HG03045 (cell line): ENCODE measurements around the gene MARCHF10.

Experiments
- ATAC-seq: cut with Tn5 transposase; IDR thresholded peaks from one replicate; pipeline ENCODE4 v1.9.1; 2021; ENCODE audit warnings: mild to moderate bottlenecking, moderate library complexity; ENCODE audit not compliant: unreplicated experiment

The MARCHF10 gene

DNA sequence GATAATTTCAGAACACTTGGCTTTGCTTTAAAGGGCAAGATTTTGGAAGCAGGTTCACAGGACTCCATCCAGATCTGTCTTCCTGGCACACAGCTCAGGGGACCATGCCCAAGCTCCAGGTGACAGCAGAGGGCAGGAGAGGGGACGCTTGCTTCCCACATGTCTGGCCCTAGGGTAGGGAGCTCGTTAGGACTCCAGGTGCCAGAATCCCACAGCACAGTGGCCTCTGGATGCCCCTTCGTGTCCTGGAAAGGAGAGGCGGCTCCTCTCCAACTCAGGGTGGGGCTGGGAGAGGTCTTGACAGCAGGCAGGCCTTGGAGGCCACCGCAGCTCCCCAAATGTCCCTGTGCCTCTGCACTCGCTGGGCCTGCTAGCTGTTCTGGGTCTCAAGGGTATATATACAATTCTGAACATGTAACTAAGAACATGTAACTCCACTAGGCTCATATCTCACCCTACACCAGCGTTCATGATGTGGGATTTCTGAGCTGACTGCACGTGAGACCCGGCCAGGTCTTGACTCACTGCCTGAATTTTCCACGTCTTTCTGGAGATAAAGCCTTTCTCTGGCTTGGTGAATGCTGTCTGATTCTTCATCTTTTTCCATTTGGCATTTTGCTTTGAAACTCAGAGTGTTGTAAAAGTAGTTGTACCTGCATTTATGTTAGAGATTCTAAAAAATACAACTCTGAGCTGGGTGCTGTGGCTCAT, 52.8 kb downstream of the MARCHF10 start:
- no peak for ATAC-seq

DNA sequence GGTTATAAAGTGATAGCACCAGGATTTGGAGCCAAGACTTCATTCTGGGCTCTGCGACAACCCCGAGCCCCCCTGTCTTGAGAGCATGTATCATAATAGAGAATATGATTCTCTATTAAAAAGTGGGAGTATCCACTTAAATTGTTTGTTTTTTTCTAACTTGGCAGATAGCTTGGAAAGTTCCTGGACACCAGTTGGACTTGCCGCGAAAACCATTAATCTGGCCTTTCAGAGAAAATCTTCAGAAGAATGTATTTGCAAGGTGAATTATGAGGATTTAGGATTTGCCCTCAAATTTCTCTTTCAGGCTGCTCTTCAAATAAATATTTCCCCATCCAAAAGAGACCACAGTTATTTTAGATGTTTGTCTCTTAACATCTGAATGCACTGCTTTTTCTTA, 53.5 kb downstream of the MARCHF10 start:
- no peak for ATAC-seq

DNA sequence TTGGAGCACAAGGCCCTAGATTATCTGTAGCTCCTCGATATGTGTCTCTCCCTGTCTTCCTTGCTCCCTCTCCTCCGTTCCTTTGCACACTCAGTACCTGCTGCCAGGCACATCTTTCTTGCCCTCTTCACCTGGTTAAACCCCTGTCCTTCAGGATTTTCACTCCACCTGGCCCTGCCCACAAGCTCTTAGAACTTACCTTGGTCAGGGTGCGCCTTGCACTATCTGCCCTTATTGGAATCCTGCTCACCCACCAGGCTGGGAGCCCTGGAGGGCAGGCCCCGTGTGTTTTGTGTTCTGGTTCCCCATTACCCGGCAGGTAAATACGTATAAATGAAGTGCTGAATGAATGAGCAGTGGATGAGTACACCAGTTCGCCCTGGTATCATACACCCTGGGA, 54.6 kb downstream of the MARCHF10 start:
- no peak for ATAC-seq

DNA sequence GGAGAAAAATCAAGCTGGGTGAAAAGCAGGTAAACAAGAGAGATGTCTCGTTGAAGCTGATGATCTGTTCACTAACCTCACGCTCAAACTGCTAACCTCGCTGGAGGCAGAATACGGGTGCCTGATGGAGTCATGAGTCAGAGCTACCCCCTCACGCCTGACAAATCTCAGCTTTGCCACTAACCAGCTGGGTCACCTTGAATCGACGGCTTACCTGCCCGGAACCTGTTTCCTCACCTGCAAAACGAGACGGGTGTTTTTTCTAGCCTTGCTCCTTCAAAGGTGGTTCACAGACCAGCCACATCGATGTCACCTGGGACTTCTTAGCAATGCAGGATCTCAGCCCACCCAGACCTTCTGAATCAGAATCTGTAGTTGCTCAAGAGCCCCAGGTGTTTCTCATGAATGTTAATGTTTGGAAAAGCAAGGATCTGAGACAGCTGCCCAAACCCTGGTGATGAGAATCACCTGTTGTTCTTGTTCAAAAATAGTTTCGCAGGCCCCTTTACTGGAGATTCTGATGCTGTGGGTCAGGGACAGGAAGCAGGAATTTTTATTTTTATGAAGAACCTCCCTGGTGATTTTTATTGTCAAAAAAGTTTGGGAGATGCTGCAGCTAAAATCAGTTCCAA, 56.9 kb downstream of the MARCHF10 start:
- no peak for ATAC-seq

DNA sequence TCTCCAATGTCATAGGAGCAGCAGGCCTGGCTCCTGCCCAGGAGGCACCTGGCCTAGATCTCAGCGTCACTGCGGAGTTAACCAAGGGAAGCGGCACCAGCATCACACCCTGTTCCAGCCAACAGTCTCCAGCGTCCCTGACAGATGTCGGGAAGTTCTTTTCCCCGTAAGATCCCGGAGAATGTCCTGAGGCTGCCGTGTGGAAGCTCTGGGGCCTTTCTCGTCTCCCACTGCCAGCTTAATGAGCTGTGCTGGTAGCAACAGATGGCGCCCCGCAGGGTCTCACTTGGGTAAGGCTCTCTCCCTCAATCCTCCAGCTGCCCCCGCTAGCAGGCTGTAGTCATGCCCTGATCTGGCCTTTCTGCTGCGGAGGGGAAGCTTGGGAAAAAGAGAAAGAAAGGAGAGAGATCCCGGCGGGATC, 57.5 kb downstream of the MARCHF10 start:
- ATAC-seq, result no peak

DNA sequence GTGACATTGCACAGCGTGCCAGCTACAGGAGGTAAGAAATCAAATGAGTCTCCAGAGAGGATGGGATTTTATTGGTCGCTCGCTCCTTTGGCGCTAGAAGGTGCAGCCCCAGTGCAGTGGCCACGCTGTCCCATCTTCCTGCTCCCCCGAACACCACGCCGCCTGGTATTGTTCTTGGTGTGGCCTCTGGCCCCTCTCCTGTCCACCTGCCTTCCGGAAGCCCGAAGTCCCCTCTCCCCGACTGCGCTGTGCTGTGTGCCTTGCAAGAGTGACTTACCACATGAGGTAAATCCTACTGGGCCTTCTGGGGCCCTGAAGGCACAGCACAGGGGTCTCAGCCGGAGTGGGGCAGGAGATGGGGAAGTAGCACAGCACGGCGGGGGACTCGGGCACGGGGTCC, 58.2 kb downstream of the MARCHF10 start:
- ATAC-seq, result no peak

DNA sequence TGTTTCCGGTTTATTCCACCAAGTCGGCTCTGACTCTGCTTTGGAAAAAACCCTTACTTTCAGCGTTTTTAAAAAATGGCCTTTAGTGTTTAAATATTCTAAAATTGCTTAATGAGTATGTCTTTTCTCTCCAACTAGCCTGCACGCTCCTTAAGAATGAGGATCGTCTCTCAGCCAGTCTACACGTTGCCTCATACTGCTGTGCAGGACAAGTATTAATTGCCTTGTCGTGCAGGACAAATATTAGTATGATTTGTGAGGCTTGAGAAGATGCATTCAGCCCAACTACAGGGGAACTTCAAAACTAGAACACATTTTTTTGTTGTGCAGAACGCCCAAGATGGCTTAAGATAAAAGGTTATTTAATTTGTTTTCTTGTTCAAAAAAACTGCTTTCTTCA, 61.2 kb downstream of the MARCHF10 start:
- no peak for ATAC-seq

DNA sequence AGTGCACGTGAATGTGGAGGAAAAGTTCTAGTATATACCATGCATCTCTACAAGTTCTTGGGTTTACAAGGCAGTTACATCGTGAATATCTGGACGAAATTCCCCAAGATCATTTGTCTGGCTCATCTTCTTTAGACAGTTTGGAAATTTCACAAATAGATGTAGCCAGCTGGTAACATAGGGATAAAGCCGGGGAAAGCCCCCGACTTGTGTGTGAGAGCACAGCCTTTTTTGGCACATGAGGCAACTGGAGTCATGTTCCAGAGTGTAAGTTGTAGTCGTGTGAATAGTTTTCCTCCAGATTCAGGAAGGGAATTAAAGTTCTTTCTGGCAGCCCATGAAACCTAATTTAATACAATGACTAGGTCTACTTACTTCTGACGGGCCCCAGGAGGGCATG, 62.3 kb downstream of the MARCHF10 start:
- ATAC-seq, result no peak

DNA sequence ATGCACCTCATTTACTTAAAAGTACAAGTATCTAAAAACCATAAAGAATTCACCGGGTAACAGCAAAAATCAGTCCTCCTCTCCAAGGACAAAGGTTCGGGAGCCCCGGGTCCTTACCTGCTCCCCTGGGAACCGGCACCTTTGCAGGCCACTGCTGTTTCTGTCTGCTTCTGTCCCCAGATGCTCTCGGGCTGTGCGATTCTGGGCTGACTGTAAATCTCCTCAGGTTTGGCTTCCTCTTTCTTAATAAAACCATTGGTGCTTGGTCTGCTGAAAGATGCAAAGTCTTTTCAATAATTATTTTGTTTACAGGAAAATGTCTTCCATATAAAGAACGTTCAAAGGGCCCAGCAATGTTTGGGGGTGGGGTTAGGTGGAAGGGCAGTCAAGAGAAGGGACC, 63.9 kb downstream of the MARCHF10 start:
- no peak for ATAC-seq

DNA sequence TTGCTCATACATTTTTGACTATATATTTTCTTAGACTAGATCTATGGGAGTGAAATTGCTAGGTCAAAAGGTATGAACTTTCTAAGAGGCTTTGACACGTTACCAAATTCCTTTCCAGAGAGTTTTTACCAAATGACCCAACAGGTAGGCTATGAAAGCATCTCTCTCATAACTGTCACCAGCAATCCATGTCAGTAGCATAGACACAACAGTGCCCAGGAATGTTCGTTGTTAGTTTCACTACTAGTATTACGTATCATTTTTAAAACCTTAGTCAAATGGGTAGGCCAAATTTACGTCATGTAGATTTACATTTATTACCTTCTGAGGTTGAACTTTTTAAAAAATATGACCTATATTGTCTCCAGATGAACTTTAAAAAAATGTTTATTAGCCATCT, 66.8 kb downstream of the MARCHF10 start:
- no peak for ATAC-seq

DNA sequence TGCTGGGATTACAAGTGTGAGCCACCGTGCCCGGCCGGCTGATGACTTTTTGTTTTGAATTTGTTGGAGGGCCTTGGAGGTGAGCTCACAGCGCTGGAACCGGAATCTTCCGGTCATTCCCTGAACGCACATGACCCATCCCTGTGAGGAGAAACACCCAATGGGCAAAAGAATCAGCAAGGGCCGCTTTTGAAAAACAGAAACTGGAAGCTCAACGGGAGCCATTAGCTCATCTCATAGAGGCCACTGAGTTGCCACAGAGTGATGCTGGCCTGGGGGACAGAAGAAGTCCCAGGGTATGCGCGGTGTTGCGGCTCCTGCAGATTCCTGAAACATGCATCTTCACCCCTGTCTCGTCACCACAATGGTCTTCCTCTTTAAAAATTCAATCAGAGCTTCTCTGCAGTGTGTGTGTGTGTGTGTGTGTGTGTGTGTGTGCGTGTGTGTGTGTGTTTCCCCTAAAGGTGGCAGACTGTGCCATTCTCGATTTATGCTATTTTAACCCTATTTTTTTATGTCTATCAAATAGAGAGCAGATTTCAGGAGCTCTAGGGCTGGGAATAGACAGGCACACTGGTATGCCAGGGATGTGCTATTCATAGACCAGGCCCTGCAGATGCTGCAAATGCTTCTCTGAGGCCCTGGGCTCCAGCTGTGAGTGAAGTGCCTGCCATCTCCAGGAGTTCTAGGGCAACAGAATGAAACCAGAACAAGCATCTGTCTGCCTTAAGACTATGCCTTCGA, 68.3 kb downstream of the MARCHF10 start:
- no peak for ATAC-seq

DNA sequence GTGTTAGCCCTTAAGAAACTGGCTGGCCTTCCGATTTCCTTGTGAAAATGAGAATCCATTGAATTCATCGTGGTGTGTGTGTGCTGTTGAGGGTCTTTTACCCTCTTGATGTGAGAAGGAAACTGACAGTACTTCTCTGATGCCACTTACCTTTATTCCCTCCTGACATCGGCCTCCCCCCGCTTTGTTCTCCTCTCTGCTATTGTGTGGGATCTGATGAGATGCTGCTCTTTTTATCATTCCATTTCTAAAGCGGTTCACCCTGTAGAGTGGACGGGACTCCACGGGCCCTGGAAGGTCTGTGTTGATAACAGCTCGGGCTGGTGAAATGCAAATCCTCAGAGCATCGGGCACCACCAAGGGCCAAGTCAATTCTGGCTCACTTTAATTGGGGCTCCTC, 69.8 kb downstream of the MARCHF10 start:
- no peak for ATAC-seq

DNA sequence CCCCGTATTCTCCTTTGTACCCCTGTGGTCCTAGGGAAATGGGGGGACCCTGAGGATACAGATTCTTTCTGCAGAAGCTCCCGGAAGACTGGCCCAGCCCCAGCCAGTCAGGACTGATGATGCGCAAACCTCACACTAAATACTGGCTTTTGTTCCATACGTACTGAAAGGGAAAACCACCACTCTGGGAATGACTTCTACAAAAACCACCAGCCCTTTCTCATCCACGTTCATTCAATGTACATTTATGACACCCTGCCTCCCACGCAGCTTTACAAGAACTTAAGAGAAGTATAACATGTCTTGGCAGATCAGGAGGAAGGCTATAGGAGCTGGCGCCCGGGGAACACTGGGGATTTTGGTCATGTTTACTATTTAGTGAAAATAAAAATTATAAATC, 70.6 kb downstream of the MARCHF10 start:
- ATAC-seq, result no peak

DNA sequence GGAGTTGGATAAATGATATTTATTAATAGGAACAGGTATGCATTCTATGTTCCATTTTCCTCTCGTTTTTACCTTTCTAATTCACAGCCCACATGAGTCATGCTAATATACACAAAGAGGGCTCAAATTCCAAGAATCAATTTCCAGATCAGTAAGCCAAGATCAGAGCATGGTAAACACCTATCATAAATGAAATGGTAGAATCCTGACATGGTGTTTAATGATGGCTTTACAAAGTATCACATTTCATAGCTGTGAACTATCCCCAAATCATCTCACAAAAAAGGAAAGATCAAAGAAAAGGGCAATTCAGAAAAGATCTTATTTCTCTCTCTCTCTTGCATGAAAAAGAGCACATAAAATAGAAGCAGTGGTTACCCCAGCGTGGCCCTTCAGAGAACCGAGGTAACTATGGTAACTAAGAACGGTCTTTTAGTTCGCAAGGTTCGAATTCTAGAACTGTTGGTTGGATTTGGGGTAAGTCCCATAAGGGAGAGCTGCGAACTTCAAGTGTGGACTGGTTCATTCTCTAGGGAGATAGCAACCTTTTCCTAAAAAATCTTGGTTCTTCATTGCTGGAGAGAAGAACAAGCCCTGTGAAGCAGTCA, 73.0 kb downstream of the MARCHF10 start:
- no peak for ATAC-seq

DNA sequence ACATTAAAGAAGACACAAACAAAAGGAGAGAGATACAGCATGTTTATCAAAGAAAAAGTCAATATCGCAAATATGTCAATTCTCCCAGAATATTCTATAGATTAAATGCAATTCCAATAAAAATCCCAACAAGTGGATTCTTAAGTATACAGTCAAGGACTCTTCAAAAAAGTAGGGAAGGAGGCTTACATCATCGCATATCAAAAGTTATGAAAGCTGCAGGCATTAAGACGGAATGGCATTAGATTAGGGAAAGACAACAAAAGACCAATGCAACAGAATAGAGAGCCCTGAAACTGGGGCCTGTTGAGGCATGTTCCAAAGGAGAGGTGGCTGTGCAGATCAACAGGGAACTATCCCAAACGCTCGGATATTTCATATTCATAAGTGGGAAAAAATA, 76.0 kb downstream of the MARCHF10 start:
- ATAC-seq, result no peak

DNA sequence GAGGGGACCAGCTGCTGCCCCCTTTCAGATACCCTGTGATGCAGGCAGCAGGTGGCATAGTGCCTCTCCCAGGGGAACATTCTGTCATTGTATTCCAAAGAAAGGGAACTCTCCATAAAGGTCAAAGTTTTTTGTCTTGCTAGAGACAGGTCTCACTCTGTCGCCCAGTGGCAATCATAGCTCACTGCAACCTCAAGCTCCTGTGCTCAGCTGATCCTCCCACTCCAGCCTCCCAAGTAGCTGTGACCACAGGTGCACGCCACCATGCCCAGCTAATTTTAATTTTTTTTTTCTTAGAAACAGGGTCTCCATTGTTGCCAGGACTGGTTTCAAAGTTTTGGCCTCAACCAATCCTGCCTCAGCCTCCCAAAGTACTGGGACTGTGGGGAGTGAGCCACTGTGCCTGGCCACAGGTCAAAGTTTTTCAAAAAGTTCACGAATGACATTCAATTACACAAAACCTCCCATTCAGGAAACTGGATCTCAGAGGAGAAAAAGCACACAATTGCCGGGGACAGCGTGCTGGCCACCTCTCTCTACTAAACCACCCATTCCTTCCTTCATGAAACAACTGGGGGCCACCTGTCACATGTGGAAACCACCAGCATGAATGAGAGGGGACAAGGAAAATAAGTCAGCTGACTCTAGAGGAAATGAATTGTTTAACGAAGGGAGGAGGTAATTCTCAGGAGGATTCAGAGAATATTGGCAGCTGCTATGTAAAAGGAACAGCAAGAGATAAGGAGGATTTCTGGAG, 80.0 kb downstream of the MARCHF10 start:
- no peak for ATAC-seq

DNA sequence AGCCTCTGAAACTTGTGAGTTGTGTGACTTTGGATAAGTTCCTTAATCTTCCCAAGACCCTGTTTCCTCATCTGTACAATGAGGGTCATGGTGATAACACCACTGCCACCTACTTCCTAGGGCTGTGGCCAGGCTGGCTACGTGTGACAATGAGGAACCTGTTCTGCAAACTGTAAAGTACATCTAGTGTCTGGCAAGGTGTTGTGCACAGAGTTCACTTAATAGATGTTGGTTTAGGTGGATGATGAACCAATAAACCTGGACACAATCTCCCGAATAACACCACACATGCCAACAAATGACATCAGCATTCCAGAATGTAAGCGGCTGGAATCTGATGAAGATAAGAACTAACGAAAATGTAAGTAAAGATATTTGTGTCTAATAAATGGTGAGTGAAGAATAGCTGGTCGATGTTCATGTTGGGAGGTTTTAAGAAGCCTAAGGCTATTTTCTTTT, 82.3 kb downstream of the MARCHF10 start:
- ATAC-seq, result no peak

DNA sequence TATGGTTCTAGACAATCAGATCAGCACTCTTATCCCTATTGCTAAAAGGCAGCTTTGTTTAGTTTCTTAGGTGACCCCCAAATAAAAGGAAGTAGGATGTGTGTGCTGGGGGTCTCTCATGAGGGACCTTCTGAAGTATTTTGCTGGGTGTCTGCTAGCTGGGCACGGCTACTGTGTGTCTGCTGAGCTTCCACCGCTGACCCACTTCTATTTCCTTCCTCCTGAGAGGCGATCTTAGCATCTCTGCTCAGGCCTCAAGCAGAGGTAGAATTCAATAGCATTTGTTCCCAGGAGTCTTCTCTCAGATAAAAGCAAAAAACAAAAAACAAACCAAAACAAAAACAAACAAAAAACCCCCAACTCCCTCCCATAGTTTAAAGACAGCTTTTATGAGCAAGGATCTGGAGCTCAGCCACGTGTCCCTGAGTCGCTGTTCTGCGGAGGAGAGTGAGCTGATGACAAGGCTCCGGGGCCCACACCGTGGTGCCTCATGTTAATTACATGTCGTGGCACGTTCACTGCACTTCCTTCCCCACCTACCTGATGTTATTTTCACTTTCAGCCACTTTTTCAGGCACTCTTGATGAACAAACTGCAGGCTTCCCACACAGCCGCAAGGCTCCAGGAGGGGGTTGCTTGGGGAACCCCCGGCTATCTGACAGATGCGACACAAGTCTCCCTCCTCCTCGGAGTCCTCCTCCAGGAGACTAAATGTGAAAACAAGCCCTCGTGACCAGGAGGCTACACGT, 83.5 kb downstream of the MARCHF10 start:
- ATAC-seq, result peak; percentile 94

DNA sequence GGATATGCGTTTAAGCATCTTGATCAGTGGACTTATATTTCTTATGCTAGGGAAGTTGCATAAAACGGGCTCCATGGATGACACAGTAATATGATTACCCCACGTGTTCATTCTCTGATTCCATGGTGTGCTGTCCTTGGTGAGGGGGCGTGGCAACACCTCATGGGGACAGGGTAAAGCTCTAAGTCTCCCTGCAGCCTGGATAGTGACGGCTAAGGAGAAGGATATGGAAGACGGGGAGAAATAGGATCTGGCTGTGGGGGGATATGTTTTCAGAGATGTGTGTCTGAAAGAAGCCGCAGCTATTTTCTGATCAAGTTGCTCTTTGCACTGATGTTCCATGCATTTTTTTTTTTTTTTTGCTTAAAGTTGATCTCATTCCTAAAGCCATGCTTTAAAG, 84.3 kb downstream of the MARCHF10 start:
- ATAC-seq, result no peak

DNA sequence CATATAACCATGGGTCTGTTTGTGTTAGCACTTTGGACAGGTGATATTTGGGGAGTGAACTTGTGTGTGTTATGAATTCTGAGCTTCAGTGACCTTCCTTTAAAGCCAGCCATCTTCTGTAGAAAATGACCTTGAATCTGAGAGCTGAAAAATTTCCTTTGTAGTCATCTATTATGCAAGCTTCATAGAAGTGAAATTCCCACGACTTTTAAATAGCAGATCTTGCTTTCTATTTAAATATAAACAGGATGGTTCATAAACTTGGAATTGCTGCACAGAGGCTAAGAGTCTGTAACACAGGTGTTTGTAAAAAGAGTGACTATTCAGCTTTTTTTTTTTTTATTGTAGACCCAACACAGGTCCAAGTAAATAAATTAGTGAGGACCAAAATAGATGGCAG, 85.5 kb downstream of the MARCHF10 start:
- no peak for ATAC-seq
